ENCODE data around the gene FLNB. TPM values are rescaled to one million over a fixed set of nuclear protein-coding genes. Genes with fewer than 3 reads are reported as not detected.
A peak's percentile ranks its signal among the peaks of the same experiment; 100 is the strongest.

The FLNB gene
- total and polyA plus RNA-seq, 2 of the 13 experiments (the other 11 are each of a cell fraction or from before 2014, with no cell fraction given), result 106 to 130 TPM

DNA sequence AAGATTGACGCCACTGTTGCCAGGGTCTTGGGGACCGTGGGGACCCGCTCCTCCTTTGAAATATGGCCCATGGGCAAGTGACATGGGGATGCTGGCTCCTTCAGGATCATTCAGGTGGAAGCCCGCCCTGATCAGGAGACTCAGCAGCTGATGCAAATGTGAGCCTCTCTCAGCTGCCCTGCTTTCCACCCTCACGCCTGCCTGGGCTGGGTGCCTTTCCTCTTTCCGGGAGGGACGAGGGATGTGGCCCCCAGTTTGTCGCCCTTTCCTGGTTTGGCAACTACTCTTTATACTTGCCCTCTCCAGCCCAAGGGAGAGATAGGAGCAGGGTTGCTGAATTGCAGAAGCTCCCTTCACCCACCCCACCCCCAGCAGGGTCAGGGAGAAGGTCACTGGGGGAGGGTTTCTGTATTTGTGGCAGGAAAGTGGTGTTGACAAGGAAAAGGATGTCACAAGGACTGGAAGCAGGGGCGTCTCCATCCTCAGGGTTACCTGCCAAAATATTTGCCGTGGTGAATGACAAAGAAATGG is 180.8 kb downstream of the FLNB start (continued):
- TF ChIP-seq PHF8 (CRISPR knock-in tag; IDR thresholded peaks at IDR 0.05) (no peak; the same call in 1 of the 2 replicates), NCOR1 (IDR thresholded peaks at IDR 0.05; ENCODE audit: borderline replicate concordance, low read length) (peak; percentile 78; the same call in 1 of the 2 replicates), ZSCAN25 (CRISPR knock-in tag; IDR thresholded peaks at IDR 0.05) (0 out of 2 replicates have a peak, but pooled peaks have one; percentile 51), SRSF9 (IDR thresholded peaks at IDR 0.05; ENCODE audit: borderline replicate concordance, insufficient read depth, low read depth, low read length, poor library complexity, severe bottlenecking) (no peak), NKX3-1 (CRISPR knock-in tag; IDR thresholded peaks at IDR 0.05) (no peak), ZNF33B (CRISPR knock-in tag; IDR thresholded peaks at IDR 0.05) (no peak), ZFP36L1 (CRISPR knock-in tag; IDR thresholded peaks at IDR 0.05) (no peak), PCBP1 (IDR thresholded peaks at IDR 0.05; ENCODE audit: borderline replicate concordance, low read depth, low read length) (no peak), TCF7 (IDR thresholded peaks at IDR 0.05; ENCODE audit: low read depth) (peak; percentile 75), TEAD2 (CRISPR knock-in tag; IDR thresholded peaks at IDR 0.05) (no peak), ZNF121 (CRISPR knock-in tag; IDR thresholded peaks at IDR 0.05) (0 out of 2 replicates have a peak, but pooled peaks have one; percentile 31), FOXA1 (IDR thresholded peaks at IDR 0.05) (no peak), FOXA1 (CRISPR knock-in tag; IDR thresholded peaks at IDR 0.05) (peak; percentile 86), MED1 (CRISPR knock-in tag; IDR thresholded peaks at IDR 0.05) (peak; percentile 97), ZSCAN31 (CRISPR knock-in tag; IDR thresholded peaks at IDR 0.05; ENCODE audit: low read depth) (no peak), CBX5 (CRISPR knock-in tag; IDR thresholded peaks at IDR 0.05; ENCODE audit: borderline replicate concordance) (no peak; the same call in 1 of the 2 replicates), ONECUT2 (CRISPR knock-in tag; IDR thresholded peaks at IDR 0.05) (no peak), SNRNP70 (IDR thresholded peaks at IDR 0.05; ENCODE audit: low read depth, low read length) (no peak), CAMTA2 (CRISPR knock-in tag; IDR thresholded peaks at IDR 0.05; ENCODE audit: borderline replicate concordance) (no peak), ZNF12 (CRISPR knock-in tag; IDR thresholded peaks at IDR 0.05) (no peak)
- TF ChIP-seq, protein P1, sequence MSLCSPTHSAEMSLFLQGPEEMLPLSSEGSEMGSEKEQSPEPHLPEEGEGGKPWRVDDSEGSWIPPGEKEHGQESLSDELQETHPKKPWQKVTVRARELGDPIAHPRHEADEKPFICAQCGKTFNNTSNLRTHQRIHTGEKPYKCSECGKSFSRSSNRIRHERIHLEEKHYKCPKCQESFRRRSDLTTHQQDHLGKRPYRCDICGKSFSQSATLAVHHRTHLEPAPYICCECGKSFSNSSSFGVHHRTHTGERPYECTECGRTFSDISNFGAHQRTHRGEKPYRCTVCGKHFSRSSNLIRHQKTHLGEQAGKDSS (CRISPR knock-in tag; IDR thresholded peaks at IDR 0.05; ENCODE audit: borderline replicate concordance, low read depth), result peak; percentile 62; the same call in 1 of the 2 replicates
- TF ChIP-seq, protein P2, sequence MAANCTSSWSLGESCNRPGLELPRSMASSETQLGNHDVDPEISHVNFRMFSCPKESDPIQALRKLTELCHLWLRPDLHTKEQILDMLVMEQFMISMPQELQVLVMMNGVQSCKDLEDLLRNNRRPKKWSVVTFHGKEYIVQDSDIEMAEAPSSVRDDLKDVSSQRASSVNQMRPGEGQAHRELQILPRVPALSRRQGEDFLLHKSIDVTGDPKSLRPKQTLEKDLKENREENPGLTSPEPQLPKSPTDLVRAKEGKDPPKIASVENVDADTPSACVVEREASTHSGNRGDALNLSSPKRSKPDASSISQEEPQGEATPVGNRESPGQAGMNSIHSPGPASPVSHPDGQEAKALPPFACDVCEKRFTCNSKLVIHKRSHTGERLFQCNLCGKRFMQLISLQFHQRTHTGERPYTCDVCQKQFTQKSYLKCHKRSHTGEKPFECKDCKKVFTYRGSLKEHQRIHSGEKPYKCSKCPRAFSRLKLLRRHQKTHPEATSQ (CRISPR knock-in tag; IDR thresholded peaks at IDR 0.05; ENCODE audit: borderline replicate concordance), result no peak
- TF ChIP-seq, protein P3, sequence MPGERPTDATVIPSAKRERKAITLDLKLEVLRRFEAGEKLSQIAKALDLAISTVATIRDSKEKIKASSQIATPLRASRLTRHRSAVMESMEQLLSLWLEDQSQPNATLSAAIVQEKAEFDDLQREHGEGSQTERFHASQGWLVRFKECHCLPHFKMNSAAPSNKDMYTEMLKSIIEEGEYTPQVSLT (CRISPR knock-in tag; IDR thresholded peaks at IDR 0.05; ENCODE audit: borderline replicate concordance, low read depth), result no peak
- TF ChIP-seq, protein P4, sequence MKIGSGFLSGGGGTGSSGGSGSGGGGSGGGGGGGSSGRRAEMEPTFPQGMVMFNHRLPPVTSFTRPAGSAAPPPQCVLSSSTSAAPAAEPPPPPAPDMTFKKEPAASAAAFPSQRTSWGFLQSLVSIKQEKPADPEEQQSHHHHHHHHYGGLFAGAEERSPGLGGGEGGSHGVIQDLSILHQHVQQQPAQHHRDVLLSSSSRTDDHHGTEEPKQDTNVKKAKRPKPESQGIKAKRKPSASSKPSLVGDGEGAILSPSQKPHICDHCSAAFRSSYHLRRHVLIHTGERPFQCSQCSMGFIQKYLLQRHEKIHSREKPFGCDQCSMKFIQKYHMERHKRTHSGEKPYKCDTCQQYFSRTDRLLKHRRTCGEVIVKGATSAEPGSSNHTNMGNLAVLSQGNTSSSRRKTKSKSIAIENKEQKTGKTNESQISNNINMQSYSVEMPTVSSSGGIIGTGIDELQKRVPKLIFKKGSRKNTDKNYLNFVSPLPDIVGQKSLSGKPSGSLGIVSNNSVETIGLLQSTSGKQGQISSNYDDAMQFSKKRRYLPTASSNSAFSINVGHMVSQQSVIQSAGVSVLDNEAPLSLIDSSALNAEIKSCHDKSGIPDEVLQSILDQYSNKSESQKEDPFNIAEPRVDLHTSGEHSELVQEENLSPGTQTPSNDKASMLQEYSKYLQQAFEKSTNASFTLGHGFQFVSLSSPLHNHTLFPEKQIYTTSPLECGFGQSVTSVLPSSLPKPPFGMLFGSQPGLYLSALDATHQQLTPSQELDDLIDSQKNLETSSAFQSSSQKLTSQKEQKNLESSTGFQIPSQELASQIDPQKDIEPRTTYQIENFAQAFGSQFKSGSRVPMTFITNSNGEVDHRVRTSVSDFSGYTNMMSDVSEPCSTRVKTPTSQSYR (CRISPR knock-in tag; IDR thresholded peaks at IDR 0.05; ENCODE audit: borderline replicate concordance), result peak; percentile 99
- TF ChIP-seq, protein P5, sequence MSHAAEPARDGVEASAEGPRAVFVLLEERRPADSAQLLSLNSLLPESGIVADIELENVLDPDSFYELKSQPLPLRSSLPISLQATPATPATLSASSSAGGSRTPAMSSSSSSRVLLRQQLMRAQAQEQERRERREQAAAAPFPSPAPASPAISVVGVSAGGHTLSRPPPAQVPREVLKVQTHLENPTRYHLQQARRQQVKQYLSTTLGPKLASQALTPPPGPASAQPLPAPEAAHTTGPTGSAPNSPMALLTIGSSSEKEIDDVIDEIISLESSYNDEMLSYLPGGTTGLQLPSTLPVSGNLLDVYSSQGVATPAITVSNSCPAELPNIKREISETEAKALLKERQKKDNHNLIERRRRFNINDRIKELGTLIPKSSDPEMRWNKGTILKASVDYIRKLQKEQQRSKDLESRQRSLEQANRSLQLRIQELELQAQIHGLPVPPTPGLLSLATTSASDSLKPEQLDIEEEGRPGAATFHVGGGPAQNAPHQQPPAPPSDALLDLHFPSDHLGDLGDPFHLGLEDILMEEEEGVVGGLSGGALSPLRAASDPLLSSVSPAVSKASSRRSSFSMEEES (CRISPR knock-in tag; IDR thresholded peaks at IDR 0.05), result peak; percentile 88; the same call in 1 of the 2 replicates
